A673 (cell line): Measurements from ENCODE around the gene FRMD4B. TPM values are rescaled to one million over a fixed set of nuclear protein-coding genes. Genes with fewer than 3 reads are reported as not detected.

Source experiments
- BruUV-seq: library from RNA; stranded (reverse); fragments of 400-500 nt; replicated peaks from 2 replicates; lab custom pipeline; 2021; lab: Mats Ljungman, UMichigan
- CTCF ChIA-PET: fragments of 300-600 bp; sonication (Branson Sonifier 250); formaldehyde crosslinking; loops from one replicate; lab custom pipeline; 2022; ENCODE audit warnings: antibody characterized with exemption; lab: Charles Lee
- POLR2A ChIA-PET: fragments of 300-600 bp; sonication (Branson Sonifier 250); formaldehyde crosslinking; loops from one replicate; lab custom pipeline; 2022; ENCODE audit warnings: antibody characterized with exemption; ENCODE audit not compliant: low non-redundant PET; lab: Charles Lee
- DNase-seq: peaks from one replicate; pipeline ENCODE4 v3.0.0-alpha.2; 2015; ENCODE audit warnings: low spot score
- H3K27ac ChIP-seq: fragments of 200-600 bp; sonication (generic); 2 replicates; pipeline ENCODE4 v1.5.1; 2016; ENCODE audit warnings: mixed run types, low read depth, mild to moderate bottlenecking, mixed read lengths, antibody characterized with exemption, low read length; ENCODE audit not compliant: poor library complexity, severe bottlenecking
- H3K27me3 ChIP-seq: fragments of 200-600 bp; sonication (generic); replicated peaks from 2 replicates; pipeline ENCODE4 v1.6.1; 2017; ENCODE audit warnings: mixed run types, low read depth, mild to moderate bottlenecking, mixed read lengths, antibody characterized with exemption, low read length; ENCODE audit not compliant: insufficient read depth, poor library complexity
- H3K36me3 ChIP-seq: fragments of 200-600 bp; sonication (generic); 2 replicates; pipeline ENCODE4 v1.6.1; 2016; ENCODE audit warnings: mixed run types, mild to moderate bottlenecking, mixed read lengths, antibody characterized with exemption, low read length; ENCODE audit not compliant: insufficient read depth, poor library complexity, severe bottlenecking
- H3K4me1 ChIP-seq: fragments of 200-600 bp; sonication (generic); 2 replicates; pipeline ENCODE4 v1.6.1; 2017; ENCODE audit warnings: mixed run types, mild to moderate bottlenecking, mixed read lengths, antibody characterized with exemption, low read length; ENCODE audit not compliant: insufficient read depth, poor library complexity, severe bottlenecking
- H3K4me3 ChIP-seq: fragments of 200-600 bp; sonication (generic); 2 replicates; pipeline ENCODE4 v1.5.1; 2016; ENCODE audit warnings: low read depth, mixed run types, mild to moderate bottlenecking, mixed read lengths, low read length; ENCODE audit not compliant: poor library complexity, severe bottlenecking
- H3K9me3 ChIP-seq: fragments of 200-600 bp; sonication (generic); 2 replicates; pipeline ENCODE4 v1.6.1; 2016; ENCODE audit warnings: mixed run types, low read depth, mild to moderate bottlenecking, mixed read lengths, antibody characterized with exemption, low read length; ENCODE audit not compliant: poor library complexity, severe bottlenecking
- CTCF ChIP-seq: fragments of 300-800, 200-600 bp; sonication (generic); conservative IDR thresholded peaks from 2 replicates; pipeline ENCODE4 v1.5.1; 2017; ENCODE audit warnings: low read depth, mild to moderate bottlenecking, antibody characterized with exemption, low read length, moderate library complexity, mixed read lengths
- EZH2 ChIP-seq: fragments of 200-600 bp; sonication (generic); IDR thresholded peaks from 2 replicates; pipeline ENCODE4 v1.6.1; 2017; ENCODE audit warnings: borderline replicate concordance, low read depth, mild to moderate bottlenecking, mixed read lengths, antibody characterized with exemption, low read length; ENCODE audit not compliant: poor library complexity, severe bottlenecking
- intact Hi-C: fragments of 100-400 bp; cut with micrococcal nuclease; formaldehyde crosslinking; loops from one replicate; pipeline ENCODE4 v1.10.0; 2022; ENCODE audit not compliant: unreplicated experiment
- total RNA-seq: library from RNA; stranded (reverse); gene quantifications from 2 replicates; pipeline ENCODE4 v1.2.3, GENCODE V29; 2021

The FRMD4B gene
- total RNA-seq, 1 experiment from 2014 or later = 0.21 TPM

GRCh38 chr3:69300296-69300695 is 85.6 kb downstream of the FRMD4B start:
- ChIA-PET CTCF (no interaction called here), POLR2A (no interaction called here)
- no peaks in the 10 kb centered on the region for H3K36me3 ChIP-seq
- H3K4me1 ChIP-seq = no peaks in the 10 kb centered on the region
- TF ChIP-seq EZH2 = no peak
- no peak for TF ChIP-seq CTCF
- H3K9me3 ChIP-seq = no peaks in the 10 kb centered on the region
- intact Hi-C loops = no loop called here
- H3K27ac ChIP-seq = no peak overlapping the region
- H3K27me3 ChIP-seq = no peaks in the 10 kb centered on the region
- no peak overlapping the region for H3K4me3 ChIP-seq
- DNase-seq = no peak
- BruUV-seq = no TSS peak

- no peak overlapping the region for H3K4me3 ChIP-seq
- no peak for DNase-seq
- H3K36me3 ChIP-seq = no peaks in the 10 kb centered on the region
- no peak for TF ChIP-seq CTCF
- H3K4me1 ChIP-seq = no peaks in the 10 kb centered on the region
- H3K27me3 ChIP-seq = no peaks in the 10 kb centered on the region
- H3K9me3 ChIP-seq = no peaks in the 10 kb centered on the region
- no TSS peak for BruUV-seq
- H3K27ac ChIP-seq = no peak overlapping the region
- ChIA-PET POLR2A (no interaction called here), CTCF (interaction anchor here (0.6 kb wide), 1 partner anchor 929 kb away, joined by 5 read pairs; no protein-coding TSS in a partner anchor)
- intact Hi-C loops = no loop called here
Observed at GRCh38 chr3:69299344-69299743, 86.5 kb downstream of the FRMD4B start.

GRCh38 chr3:69297501-69297900 is 88.4 kb downstream of the FRMD4B start:
- no peaks in the 10 kb centered on the region for H3K36me3 ChIP-seq
- H3K27me3 ChIP-seq = no peaks in the 10 kb centered on the region
- BruUV-seq = no TSS peak
- H3K27ac ChIP-seq = no peak overlapping the region
- no peaks in the 10 kb centered on the region for H3K9me3 ChIP-seq
- intact Hi-C loops = no loop called here
- ChIA-PET POLR2A (no interaction called here), CTCF (no interaction called here)
- no peak for DNase-seq
- H3K4me3 ChIP-seq = no peak overlapping the region
- H3K4me1 ChIP-seq = no peaks in the 10 kb centered on the region
- TF ChIP-seq CTCF = no peak
- TF ChIP-seq EZH2 = no peak
